ENCODE measurements around the gene GALNT10.

GRCh38 chr5:154211641-154212390 is 21.3 kb downstream of the GALNT10 start:
- TF ChIP-seq CTCF (IDR thresholded peaks at IDR 0.05) (no peak), MXI1 (IDR thresholded peaks at IDR 0.05; ENCODE audit: low read depth, low read length) (no peak)
